ENCODE data around the gene PSAP. TPM values are rescaled to one million over a fixed set of nuclear protein-coding genes. Genes with fewer than 3 reads are reported as not detected.

PSAP gene
- total RNA-seq, 1 donor from 2014 or later = 487 TPM

DNA sequence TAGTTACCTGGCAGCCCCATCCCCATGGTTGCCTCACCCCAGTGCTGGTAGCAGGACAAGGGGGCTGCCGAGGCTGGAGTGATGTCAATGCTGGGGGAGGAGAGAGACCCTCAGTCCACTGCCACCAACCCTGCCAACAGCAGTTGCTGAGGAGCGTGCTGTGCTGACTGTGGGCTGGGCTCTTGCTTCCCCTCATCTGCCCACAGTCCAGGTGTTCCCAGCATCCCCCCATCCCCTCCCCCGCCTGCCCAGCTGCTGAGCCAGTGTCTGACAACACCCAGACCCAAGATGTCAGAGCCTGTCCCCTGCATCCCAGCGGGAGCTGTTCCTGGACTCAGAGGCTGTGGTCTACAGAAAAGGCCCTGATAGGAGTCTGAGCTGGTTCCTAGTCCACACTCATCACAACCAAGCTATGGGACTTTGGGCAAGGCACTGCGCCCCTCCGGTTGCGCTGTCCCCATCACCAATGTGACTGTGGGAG is 14.6 kb upstream of the PSAP start:
- DNase-seq (ENCODE audit: extremely low spot score, unreplicated experiment) = no peak
- peaks cover 7% of the 10 kb centered on the region for H3K4me1 Mint-ChIP-seq (ENCODE audit: unreplicated experiment)
- no peak overlapping the region for H3K27ac Mint-ChIP-seq
- H3K9me3 Mint-ChIP-seq = no peaks in the 10 kb centered on the region
- no peaks in the 10 kb centered on the region for H3K27me3 Mint-ChIP-seq
- H3K36me3 Mint-ChIP-seq = no peaks in the 10 kb centered on the region
- TF ChIP-seq, protein P1, sequence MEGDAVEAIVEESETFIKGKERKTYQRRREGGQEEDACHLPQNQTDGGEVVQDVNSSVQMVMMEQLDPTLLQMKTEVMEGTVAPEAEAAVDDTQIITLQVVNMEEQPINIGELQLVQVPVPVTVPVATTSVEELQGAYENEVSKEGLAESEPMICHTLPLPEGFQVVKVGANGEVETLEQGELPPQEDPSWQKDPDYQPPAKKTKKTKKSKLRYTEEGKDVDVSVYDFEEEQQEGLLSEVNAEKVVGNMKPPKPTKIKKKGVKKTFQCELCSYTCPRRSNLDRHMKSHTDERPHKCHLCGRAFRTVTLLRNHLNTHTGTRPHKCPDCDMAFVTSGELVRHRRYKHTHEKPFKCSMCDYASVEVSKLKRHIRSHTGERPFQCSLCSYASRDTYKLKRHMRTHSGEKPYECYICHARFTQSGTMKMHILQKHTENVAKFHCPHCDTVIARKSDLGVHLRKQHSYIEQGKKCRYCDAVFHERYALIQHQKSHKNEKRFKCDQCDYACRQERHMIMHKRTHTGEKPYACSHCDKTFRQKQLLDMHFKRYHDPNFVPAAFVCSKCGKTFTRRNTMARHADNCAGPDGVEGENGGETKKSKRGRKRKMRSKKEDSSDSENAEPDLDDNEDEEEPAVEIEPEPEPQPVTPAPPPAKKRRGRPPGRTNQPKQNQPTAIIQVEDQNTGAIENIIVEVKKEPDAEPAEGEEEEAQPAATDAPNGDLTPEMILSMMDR (conservative IDR thresholded peaks at IDR 0.05) = no peak
- H3K4me3 Mint-ChIP-seq = no peak overlapping the region

DNA sequence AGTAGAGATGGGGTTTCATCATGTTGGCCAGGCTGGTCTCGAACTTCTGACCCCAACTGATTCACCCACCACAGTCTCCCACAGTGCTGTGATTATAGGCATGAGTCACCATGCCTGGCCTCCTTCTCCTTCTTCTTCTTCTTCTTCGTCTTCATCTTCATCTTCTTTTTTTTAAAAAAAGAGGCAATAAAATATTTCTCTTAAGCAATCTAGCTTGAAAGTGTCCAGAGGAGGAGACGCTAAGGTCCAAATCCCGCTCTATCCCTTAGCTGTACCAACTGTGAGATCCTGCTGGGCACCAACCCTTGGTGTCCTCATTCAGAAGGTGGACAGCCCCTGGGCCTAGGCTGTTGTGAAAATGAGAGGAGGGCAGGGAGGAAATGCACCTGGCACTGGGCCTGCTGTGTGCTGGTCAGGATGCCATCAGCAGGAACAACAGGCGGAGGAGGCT is 13.9 kb upstream of the PSAP start:
- no peaks in the 10 kb centered on the region for H3K36me3 Mint-ChIP-seq
- peaks cover 14% of the 10 kb centered on the region for H3K4me1 Mint-ChIP-seq (ENCODE audit: unreplicated experiment)
- no peaks in the 10 kb centered on the region for H3K27me3 Mint-ChIP-seq
- TF ChIP-seq, protein P1 (conservative IDR thresholded peaks at IDR 0.05) = no peak
- H3K27ac Mint-ChIP-seq = no peak overlapping the region
- H3K9me3 Mint-ChIP-seq = no peaks in the 10 kb centered on the region
- no peak overlapping the region for H3K4me3 Mint-ChIP-seq
- DNase-seq (ENCODE audit: extremely low spot score, unreplicated experiment) = no peak

DNA sequence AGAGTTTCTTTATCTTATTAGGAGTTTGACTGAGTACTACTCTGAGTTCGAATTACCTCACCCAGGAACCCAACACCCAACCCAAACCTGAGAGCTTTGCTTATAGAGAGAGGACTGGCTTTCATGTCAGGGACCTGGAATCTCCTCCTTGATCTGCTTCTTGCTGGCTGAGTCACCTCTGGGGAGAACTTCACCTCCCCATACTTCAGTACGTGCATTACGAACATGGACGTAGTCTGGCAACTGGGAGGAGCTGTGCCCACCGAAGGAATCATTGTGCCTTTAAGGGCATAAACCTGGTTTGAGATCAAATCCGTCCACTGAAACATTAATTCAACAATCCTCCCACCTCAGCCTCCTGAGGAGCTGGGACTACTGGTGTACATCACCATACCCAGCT is 12.2 kb upstream of the PSAP start:
- DNase-seq (ENCODE audit: extremely low spot score, unreplicated experiment) = no peak
- H3K27ac Mint-ChIP-seq = peak overlapping the region; percentile 12
- TF ChIP-seq, protein P1 (conservative IDR thresholded peaks at IDR 0.05) = no peak
- H3K27me3 Mint-ChIP-seq = no peaks in the 10 kb centered on the region
- H3K9me3 Mint-ChIP-seq = no peaks in the 10 kb centered on the region
- H3K4me3 Mint-ChIP-seq = no peak overlapping the region
- H3K4me1 Mint-ChIP-seq (ENCODE audit: unreplicated experiment) = peaks cover 11% of the 10 kb centered on the region
- no peaks in the 10 kb centered on the region for H3K36me3 Mint-ChIP-seq

DNA sequence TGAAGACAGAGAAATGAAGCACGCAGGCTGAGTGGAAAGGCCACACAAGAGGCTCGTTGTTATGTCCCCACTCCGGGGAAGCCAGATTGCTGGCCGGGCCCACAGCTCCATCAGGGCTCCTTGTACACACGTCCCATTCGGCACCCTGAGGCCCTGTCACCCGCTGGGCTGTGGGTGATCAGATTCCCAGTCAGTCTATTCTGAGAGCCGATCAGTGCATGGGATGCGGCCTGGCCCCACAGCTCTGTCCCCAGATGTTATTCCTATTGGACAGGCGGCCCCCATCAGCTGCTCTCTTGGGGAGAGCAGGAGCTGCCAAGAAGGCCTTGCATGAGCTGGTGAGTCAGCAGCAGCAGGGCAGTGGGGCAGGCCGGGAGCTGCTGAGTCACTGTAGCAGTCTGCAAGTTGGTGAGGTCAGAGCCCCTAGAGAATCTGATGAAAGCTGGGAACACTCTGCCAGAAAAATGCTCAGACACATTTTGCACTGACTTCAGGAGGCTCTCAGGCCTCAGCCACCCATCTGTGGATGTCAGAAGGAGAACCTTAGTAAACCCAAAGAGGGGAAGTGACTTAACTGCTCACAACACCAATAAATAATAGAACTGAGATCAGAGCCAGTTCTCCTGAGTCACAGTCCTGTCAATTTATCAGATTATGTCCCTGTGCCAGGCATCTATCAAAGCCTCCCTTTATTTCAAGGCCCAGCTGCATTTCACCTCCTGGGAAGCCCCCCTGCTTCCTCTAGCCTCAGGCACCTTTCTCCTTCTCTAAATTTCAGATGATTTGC is 9.4 kb upstream of the PSAP start:
- Mint-ChIP-seq H3K27me3 (no peaks in the 10 kb centered on the region), H3K27ac (peak overlapping the region; percentile 96), H3K9me3 (no peaks in the 10 kb centered on the region), H3K4me3 (peak overlapping the region; percentile 31), H3K36me3 (no peaks in the 10 kb centered on the region), H3K4me1 (ENCODE audit: unreplicated experiment) (peaks cover 10% of the 10 kb centered on the region)
- TF ChIP-seq, protein P1 (conservative IDR thresholded peaks at IDR 0.05) = no peak
- peak; percentile 76 for DNase-seq (ENCODE audit: extremely low spot score, unreplicated experiment)

DNA sequence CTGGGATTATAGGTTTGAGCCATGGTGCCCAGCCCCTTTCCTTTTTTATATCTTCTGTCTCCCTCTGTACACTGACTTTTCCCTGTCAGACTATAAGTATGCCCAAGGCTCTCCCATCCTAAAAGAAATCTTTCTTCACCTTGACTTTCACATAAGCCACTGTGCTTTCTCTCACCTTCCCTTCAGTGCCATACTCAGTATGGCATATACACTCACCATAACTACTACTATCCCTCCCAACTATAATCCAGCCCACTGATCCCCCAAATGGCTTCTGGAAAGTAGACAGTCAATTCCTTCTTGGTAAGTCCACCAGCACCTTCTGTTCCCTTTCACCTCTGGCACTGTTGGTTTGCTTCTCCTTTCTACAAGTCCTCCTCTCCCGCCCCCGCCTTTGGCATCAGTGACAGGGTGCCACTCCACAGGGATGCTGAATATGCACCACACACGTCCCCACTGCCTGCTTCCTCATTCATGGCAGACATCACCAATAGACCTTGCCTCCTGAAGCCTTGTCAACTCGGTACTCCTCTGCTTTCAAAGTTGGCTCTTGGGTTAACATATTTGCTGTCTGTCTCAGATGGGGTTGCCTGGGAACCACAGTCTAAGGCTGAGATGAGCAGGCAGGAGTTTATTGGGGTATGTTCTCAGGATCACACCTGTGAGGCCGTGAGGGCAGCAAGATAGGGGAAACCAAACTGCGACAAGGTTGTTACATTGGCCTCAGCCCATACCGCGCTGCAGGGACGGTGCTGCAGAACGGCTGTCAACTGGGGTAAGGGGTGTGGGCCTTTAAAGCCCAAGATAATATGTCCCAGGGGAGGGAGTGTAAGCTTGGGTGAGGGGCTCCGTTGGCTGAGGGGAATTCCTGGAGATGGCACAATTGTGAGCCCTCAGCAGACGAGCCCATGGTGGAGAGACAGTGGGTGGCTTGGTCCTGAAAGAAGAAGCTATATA is 7.2 kb upstream of the PSAP start:
- Mint-ChIP-seq H3K27me3 (no peaks in the 10 kb centered on the region), H3K4me1 (ENCODE audit: unreplicated experiment) (peaks cover 10% of the 10 kb centered on the region), H3K9me3 (no peaks in the 10 kb centered on the region), H3K27ac (no peak overlapping the region), H3K36me3 (no peaks in the 10 kb centered on the region), H3K4me3 (no peak overlapping the region)
- TF ChIP-seq, protein P1 (conservative IDR thresholded peaks at IDR 0.05) = no peak
- no peak for DNase-seq (ENCODE audit: extremely low spot score, unreplicated experiment)
